Mammary epithelial cell (primary cell): Measurements from ENCODE around the gene PNPO.

ENCODE experiments used
- CTCF ChIP-seq, 2 donors: IDR thresholded peaks in 1 of 2; conservative IDR thresholded peaks in 1 of 2; 2 replicates each; pipeline ENCODE4 v1.5.1; 2011 to 2012; ENCODE audit warnings: inconsistent platforms in 2 of 2, low read length in 2 of 2, mild to moderate bottlenecking in 2 of 2, control low read depth in 1 of 2, low read depth in 1 of 2; ENCODE audit not compliant: insufficient read depth in 1 of 2; ENCODE audit errors: extremely low read depth in 1 of 2
- EZH2 ChIP-seq: IDR thresholded peaks from 2 replicates; pipeline ENCODE4 v1.6.1; 2012; ENCODE audit warnings: low read length, inconsistent platforms, borderline replicate concordance

DNA sequence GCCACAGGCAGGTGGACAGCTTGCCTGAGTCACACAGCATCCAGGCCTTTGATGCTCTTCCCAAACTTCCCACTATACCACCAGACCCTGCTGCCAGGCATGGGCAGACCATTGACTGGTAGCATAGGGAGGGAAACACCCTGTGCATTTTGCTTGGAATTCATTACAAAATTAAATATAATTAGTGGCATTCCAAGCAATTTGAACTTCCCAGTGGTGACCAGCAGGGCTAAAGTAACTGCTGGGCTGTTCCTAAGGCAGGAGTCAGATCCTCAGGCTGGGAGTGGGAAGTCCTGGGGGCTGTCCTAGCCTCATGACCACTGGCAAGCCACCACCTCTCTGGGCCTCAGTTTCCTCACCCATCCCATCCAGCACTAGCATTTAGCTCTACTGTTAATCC is 12.5 kb downstream of the PNPO start:
- TF ChIP-seq CTCF (conservative IDR thresholded peaks at IDR 0.05 in 1 of 2, IDR thresholded peaks at IDR 0.05 in 1 of 2; ENCODE audit: extremely low read depth in 1 of 2, insufficient read depth in 1 of 2, low read depth in 1 of 2, low read length in 2 of 2) (peak; percentile 4 to 11), EZH2 (no peak)
